ENCODE measurements around the gene MBNL2.

MBNL2 gene

DNA sequence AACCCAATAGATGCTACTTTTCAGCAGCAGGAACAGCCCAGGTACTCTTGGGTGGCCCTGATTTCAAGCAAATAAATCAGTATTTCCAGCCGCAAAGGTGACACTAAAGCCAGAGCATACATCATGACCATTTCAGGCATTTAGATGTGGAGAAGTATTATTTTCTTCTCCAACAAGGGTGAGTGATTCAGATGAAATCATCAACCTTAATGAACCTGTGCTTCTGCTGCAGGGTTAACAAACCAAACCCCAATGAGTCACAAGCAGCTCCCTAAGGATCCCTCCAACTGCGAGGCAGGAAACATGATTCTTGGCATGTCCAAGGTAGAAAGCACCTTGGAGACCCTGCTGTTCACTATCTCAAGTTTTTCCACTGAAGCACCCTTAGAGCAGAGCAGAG lies 32.7 kb downstream of the MBNL2 start:
- no peak for DNase-seq (ENCODE audit: low spot score)

DNA sequence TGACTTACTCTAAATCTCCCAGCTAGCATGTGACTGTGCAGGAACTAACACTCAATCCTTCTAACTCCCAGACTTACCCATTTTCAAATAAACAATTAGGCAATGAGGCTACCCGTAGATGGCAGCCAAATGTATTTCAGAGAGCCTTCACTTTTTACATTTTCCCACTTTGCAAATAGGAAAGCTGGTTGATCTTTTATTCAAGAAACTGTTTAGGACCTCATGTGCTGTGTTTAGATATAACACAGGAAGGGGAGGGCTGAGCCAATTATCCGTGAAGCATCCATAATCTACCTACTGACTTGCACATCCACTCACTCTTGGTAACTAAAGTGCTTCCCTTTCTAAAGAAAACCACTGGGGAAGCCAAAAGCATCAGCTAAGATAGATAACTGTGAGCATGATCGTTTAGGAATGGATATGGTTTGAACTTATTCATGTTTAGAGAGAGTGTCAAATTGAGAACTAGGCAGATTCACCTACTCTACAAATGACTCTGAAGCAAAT lies 33.4 kb downstream of the MBNL2 start:
- no peak for DNase-seq (ENCODE audit: low spot score)

DNA sequence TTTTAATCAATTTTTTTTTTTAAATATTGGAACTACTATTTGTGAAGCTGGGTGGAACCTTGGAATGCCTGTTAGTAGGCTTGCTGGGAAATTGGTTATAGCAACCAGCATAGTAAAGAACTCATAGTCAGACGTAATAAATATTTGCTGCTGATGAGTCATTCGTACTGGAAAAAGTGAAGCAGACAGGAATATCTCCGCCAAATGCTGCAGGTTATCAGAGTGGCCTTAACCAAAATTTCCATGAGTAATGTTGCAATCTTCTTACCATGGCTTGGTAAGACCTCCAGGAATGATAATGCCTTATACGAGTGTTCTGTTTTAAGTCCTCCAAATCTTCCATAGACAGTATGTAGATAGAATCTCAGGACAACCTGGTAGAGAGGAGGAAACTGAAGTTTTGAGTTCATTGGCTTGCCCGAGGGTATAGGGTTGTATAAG lies 34.2 kb downstream of the MBNL2 start:
- no peak for DNase-seq (ENCODE audit: low spot score)

DNA sequence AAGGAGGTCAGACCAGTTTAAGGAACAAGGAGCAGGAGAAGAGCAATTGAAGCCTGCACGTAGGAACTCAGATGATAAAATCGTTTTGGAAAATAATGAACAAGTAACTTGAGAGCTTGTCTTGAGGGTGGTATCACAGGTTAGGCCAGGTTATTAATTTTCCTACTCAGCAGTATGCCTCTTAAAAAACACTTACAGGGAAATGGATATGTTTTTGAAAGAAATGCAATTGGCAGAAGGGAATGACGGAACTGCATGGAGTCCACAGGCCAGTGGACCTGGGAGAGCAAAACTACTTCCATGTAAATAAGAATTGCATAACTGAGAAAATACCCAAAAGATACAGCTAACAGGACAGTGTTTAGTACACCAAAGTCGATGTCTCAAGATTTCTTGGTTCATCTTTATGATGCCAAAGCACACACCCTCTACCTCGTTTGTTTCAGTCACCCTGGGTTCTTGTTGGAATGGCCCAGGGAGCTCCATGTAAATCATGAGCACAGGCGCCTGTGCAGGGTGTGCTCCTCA lies 35.2 kb downstream of the MBNL2 start:
- no peak for DNase-seq (ENCODE audit: low spot score)

DNA sequence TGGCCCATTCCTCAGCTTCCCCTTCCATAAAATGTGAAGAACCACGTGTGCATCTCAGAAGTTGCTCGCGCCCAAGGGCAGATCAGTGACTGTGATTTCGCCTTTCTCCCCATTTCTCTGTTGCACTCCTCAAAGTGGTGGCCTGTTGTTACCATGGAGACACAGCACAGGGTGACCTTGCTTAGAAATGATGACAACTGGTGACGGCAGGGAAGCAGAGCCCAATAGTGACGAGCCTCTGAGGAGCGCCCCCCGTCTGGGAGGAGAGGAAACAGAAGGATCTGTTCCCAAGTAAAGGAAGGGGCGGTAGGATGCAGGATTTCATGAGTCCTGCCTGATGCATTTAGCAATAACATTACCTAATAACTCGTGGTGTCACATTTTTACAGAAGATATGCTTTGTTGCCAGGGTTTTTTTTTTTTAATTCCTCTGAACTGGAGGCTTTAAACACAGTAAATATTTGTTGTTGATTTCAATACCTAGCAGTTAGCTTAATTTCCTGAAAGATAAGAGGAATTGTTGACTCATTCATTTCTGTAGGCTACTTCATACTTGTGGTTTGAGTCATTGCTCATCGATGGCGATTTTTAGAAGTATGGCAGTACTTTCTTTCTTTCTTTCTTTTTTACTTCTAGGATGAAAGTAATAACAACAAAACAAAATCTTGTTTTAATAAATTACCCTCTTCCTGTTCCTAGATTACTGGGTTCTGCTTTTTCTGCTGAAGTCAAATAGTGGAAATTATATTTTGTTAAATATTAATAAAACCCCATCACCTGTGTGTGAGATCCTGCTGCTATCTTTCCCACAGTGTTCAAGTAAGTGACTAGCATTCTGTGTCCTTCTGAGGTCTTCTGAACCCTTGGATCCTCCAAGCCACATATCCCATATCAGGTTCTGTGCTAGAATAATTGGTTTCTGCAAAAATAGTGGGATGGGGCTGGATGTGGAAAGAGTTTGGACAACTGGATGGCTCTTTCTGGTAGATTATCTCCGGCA lies 36.0 kb downstream of the MBNL2 start:
- no peak for DNase-seq (ENCODE audit: low spot score)

DNA sequence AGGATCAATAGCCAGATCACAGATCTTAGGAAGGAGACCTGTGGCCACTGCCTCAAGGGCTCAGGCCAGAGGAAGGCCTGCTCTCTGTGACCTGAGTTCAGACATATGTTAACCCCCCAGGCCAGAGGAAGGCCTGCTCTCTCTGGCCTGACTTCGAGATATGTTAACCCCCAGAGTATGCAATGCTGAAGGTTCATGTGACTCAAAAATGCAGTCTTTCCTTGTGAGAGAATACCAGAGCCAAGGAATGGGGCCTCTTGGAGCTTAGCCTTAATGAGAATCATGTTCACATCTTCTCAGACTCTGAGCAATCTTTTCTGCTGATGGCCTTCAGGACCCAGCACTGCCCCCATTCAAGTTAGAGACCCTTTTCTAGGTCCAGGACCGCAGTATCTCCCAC lies 36.7 kb downstream of the MBNL2 start:
- no peak for DNase-seq (ENCODE audit: low spot score)

DNA sequence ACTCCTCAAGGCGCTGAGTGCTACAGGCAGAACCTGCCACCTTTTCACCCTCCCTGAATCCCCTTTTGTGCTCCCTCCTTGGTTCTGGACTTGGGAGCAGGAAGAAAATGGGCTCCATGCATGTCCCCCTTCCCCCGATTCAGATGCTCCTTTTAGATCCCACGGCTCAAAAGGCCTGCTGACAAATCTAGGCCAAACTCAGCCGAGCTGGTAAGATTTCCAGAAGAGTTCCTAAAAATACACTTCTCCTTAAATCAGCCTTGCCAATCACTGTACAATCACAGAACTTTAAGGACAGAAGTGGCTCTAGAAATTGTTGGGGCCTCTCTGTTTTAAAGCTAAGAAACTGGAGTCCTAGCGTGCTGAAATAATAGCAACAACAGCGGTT lies 37.3 kb downstream of the MBNL2 start:
- DNase-seq (ENCODE audit: low spot score): no peak

DNA sequence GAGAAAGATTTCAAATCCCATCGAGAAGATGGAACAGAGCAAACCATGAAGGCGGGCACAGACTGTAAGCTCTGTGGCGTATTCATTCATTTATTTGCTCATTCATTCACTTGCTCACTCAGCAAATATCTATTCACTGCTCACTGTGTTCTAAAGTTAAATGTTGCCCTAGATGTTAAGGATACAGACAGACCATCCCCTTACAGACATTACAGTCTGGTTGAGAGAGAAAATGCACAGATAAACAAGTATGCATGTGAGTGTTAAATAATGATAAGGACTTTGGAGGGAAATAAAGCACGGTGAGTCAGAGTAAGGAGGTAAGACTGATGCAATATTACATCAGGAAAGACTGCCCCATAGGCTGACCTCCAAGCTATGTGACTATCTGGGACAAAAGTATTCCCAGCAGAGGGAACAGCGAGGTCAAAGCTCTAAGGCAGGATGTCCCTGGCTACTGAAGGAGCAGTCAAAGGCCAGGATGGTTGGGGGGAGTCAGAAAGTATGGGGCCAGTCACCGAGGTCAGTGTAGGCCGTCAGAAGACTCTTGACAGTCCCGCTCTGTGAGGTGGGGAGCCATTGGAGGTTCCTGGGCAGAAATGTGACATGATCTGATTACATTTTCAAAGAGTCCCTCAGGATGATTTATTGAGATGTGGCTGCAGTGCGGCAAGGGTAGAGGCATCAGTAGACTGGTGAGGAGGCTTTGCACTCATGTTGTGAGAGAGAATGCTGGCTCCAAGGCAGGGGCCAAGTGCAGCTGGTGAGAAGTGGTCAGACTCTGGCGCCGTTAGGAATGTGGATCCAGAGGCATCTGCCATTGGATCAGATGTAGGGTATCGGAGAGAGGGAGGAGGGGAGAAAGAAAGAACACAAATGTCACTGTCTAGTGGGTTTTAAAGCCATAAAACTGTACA lies 37.9 kb downstream of the MBNL2 start:
- no peak for DNase-seq (ENCODE audit: low spot score)

DNA sequence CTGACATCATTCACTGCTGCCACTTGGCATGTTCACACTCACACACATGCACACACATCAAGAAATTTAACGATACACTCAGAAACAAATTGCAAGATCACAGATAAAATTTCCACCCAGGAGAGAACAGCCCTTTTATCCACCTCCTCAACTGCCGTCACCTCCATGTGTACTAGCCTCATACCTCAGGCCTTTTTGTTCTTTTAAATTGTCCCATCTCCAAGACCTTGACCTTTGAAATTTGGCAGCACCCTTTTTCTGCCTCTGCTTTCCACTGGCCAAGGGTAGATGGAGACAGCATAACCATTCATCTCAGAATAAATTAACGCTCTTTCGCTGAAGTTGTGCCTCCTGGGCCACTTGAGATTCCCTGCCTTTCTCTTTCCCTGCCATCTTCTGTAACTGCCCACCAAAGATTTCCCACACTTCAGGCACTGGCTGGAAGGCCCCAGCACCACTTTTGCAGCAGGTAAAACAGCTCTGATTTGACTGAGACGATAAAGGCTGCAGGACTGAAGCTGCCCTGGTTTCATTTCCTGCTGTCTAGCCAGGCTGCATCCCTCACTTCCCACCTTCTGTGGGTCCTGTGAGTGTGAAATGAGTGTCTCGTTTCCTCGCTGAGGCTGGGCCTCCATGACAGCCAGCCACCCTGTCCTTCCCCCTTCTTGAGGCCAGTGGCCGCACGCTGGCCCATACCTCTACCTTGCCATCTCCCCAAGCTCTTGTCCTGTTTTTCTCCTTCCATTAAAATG lies 39.3 kb downstream of the MBNL2 start:
- DNase-seq (ENCODE audit: low spot score): peak; percentile 47

DNA sequence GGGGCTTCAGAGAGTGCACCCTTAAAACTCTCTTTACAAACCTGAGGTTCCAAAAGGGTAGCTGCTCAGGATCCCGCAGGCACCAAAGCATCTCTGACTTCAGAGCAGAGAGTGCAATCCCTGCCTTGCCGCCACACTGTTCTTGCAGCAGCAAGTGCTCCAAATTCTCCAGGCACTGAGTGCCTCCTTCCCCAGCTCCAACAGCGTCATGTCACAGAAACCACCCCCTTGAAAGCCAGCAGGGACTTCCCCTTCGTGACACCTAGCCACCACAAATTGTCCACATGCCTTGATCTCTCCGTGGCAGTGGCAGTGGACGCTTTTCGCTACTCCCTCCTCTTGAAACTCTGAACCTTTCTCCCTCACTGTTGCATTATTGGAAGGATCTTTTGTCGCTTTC lies 39.9 kb downstream of the MBNL2 start:
- no peak for DNase-seq (ENCODE audit: low spot score)

DNA sequence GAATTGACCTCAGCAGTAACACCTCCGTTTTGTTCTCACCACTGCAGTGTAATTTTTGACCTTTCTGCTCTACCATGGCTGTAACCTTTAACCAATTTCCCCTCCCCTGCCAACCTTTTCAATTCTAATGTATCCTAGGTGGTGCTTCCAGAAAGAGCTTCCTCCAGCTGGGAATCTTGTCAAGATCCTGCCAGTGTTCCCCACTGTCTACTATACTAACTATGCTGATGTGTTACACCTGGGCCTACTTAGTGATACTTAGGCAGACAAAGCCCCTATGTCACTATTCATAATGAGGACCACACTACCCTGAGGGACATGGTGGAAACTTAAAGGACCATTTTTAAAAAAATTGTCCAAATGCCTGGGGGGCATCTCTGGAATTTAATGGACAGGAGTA lies 41.0 kb downstream of the MBNL2 start:
- no peak for DNase-seq (ENCODE audit: low spot score)

DNA sequence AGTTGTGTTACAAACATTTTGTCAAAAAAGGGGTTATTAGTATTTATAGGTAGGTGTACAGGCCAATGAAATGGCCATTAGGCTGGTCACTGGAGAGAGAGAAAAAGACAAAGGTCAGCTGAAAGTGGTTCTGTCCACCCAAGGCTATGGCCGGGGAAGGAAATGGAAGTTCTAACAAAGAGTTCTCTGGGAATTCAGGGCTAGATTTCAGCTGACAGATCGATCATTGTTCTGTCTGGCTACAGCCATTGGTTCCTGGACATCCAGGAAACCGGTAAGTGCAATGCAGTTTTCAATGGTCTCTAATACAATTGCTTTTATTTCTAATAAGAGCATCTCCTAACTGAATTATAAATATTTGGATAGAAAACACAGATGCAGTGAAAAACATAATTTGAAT lies 42.5 kb downstream of the MBNL2 start:
- no peak for DNase-seq (ENCODE audit: low spot score)

DNA sequence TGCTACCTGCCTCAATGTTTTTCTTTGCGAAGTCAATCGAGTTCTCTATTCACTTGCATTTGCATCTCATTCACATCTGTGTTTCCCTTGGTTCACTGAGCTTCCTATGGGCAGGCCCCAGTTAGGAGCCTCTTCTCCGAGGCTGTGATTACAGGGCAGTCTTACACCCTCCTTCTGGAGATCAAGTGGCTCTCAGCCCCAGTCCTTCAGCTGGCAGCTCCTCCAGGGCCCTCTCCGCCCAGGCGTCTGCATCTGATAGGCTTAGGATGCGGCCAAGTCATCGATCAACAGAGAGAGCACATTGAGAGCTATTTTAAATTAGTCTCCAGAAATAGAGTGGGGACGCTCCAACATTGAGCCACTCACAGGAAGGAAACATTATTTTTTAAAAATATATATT lies 44.2 kb downstream of the MBNL2 start:
- DNase-seq (ENCODE audit: low spot score): no peak

DNA sequence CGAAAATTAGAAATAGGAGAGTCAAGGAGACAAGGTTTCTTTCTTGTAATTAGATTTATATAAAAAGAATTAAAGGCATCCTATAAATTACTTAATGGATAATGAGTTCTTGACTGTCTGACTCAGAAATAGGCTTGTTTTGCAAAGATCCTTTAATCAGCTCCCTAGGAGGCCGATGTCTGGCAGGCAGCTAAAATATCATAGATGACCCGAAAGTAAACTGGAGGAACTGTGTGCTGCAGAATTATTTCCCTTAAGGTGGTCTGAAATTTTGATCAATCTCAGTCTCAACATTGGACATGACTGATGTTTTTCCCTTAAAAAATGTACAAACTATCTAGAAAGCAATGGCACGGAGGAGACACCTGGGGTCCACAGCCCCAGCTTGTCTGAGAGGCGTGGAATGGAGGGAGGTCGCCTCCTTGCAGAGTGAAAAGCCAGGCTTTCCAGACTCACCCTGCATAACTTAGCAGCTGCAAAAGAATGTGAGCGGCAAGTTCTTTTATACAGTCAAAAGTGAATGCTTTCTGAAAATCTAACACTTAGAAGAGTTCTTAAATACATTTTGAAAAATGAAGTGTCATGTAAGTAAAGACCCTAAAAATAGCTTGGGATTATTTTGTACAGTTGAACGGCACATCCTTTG lies 44.8 kb downstream of the MBNL2 start:
- DNase-seq (ENCODE audit: low spot score): no peak

DNA sequence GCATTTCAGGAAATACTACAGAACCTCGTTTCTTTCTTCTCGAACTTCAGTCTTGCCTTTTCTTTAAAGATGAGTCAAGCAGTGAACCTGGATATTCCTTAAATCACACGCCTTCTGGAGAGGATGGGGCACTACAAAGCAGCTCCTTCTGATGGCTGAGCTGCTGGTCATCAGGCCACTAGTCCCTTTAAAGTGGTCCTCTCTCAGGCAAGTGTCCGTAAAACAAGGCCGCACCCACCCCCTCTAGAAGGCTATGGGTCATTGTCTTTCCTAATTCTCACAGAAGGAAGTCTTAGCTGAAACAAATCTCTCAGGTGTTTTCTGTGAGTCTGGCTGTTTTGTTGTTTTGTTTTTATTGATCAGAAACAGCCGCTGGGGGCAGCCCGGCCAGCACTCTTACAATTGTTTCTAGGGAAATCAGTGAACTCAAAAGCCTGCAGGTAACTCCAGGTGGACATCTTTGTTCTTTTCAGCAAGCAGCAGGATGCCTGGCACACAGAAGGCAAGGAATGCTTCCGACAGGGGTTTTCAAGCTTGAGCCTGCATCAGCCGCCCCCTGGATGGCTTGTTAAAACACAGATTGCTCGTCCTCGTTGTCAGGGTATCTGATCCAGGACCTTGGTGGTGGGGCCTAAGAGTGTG lies 45.4 kb downstream of the MBNL2 start:
- DNase-seq (ENCODE audit: low spot score): no peak

DNA sequence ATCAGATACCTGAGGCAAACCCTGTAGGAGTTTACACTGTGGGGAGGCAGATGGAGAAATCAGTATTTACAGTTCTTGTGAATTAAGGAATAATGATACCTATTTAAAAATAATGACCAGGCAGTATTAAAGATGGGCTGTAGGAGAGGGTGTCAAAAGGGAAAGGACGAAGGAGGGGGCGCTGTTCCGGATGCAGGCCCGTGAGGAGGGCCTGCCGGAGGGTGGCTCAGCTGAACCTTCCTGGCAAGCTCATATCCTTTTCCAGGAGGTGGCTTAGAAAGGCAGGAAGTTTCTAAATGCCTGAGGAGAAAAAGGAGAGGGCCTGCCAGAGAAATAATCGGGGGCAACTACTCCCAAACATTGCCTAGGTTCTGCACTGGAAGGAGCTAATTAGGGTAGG lies 46.6 kb downstream of the MBNL2 start:
- no peak for DNase-seq (ENCODE audit: low spot score)

DNA sequence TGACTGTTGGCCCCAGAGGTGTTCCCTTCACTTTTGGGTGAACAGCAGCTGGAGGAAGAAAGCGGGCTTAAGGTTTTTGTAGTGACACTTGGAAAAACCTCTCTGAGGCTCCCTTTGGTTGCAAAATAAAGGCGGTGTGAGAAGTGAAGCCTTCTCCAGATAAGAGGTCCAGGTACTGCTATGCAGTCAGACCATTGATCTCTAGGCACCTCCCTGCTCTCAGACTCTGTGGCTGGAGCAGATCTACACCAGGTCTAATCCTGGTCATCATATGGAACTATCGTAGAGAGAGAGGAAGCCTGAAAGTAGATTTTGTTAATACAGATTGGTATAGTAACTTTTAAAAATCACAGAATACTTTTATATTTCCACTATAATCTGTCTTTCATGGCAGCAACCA lies 47.5 kb downstream of the MBNL2 start:
- DNase-seq (ENCODE audit: low spot score): no peak

DNA sequence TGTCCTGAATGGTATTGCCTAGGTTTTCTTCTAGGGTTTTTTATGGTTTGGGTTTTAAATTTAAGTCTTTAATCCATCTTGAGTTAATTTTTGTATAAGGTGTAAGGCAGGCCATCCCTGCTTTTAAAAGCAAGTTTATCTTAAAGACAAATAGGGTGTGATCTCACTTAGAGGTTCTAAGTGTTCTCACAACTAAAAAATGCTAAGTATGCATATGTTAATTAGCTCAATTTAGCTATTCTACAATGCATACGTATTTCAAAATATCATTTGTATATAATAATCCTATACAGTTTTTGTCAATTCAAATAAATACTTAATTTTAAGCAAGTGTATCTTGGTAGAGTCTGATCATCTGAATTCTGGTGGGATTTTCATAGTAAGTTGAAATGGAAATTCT lies 50.4 kb downstream of the MBNL2 start:
- no peak for DNase-seq (ENCODE audit: low spot score)

DNA sequence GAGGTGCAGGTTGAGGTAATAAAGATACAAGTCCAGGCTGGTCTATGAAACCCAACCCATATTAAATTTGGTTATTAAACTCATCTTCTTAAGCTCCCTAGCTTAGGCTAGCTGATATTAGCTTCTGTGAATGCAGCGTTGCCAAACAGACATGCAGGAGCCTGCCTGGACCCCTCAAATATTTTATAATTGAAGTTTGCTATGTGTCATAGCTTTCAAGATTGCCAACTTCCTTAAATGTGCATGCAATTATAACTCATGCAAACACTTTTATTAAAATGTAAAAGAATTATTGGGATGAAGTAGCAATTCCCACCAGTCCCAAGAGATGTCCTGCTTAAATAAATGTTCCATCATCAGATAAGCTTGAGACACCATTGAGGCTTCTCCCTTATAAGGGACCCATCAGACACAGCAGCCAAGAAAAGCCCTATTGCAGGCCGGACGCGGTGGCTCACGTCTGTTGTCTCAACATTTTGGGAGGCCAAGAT lies 51.3 kb downstream of the MBNL2 start:
- DNase-seq (ENCODE audit: low spot score): no peak

DNA sequence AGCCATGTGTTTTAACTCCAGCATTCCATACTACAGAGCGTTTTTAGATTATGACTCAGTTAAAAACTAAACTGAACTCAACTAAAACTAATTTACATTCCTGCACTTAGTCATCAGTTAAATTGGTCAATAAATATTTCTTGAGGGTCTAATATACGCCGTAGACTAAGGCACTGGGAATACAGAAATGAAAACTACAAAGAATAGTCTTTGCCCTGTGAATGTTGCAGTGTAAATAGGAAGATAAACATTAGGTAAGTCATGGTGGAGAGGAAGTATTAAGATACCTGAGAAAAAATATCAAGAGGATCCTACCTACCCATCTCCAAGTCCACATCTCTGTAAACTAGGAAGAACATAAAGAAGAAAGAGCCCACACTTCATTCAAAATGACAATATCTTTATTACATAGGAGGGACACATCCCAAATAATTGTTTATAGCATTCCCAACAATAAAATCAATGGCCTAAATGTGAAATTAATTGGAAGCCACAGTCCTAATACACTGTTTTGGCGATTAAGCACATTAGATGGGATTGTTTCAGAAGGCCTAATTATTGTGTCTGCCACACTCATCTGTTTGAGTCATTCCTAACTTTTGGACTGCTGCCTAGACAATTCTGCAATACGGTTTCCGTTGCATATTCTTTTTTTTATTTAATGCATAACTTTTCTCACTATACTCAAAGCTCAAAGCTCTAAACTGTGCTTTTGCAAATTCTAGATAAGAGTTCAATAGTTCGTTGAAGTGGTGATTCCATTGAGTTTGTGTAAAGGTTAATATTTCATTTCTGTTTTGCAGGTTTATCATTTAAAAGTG lies 52.9 kb downstream of the MBNL2 start:
- DNase-seq (ENCODE audit: low spot score): no peak
